AG04450 (cell line): ENCODE data around the gene C9. TPM values are rescaled to one million over a fixed set of nuclear protein-coding genes. Genes with fewer than 3 reads are reported as not detected.
A peak's percentile ranks its signal among the peaks of the same experiment; 100 is the strongest.

Experiments used
- CTCF ChIA-PET: fragments of 300-600, 350-600 bp; formaldehyde crosslinking; extraction: SDS; loops from one replicate; lab custom pipeline; 2022; ENCODE audit warnings: antibody characterized with exemption, inconsistent platforms; lab: Charles Lee
- POLR2A ChIA-PET: fragments of 350-600 bp; formaldehyde crosslinking; extraction: SDS; loops from one replicate; lab custom pipeline; 2021; ENCODE audit warnings: antibody characterized with exemption, inconsistent platforms; lab: Yijun Ruan, JAX
- DNase-seq: peaks from one replicate; pipeline ENCODE4 v3.0.0-alpha.2; 2011; ENCODE audit warnings: low read depth, low spot score
- H3K27ac ChIP-seq: one replicate; pipeline ENCODE4 v1.5.1; 2012; ENCODE audit warnings: low read depth, low read length, control low read depth
- H3K27me3 ChIP-seq: one replicate; pipeline ENCODE4 v1.6.0; 2012; ENCODE audit warnings: low read length; ENCODE audit not compliant: control insufficient read depth, insufficient read depth
- H3K4me3 ChIP-seq: 2 replicates; pipeline ENCODE4 v1.5.1; 2011; ENCODE audit warnings: mild to moderate bottlenecking, low read depth, low read length, control low read depth
- H3K9me3 ChIP-seq: 2 replicates; pipeline ENCODE4 v1.5.1; 2012; ENCODE audit warnings: low read length; ENCODE audit not compliant: control insufficient read depth, insufficient read depth
- polyA minus RNA-seq: library from RNA; depleted of rRNA, polyadenylated mRNA; stranded (reverse); fragments of >200 nt; gene quantifications from 2 replicates; pipeline ENCODE4 v1.2.3, GENCODE V29; 2011; rRNA and poly(A)+ RNA removed
- polyA plus RNA-seq: library from polyadenylated mRNA; depleted of rRNA; stranded (reverse); fragments of >200 nt; gene quantifications from 2 replicates; pipeline ENCODE4 v1.2.3, GENCODE V29; 2011; rRNA removed
- TF ChIP-seq, protein P1 (sequence below): IDR thresholded peaks from 2 replicates; pipeline ENCODE4 v1.5.1; 2011; ENCODE audit warnings: low read depth, low read length, control low read depth, inconsistent platforms

The C9 gene
- polyA plus RNA-seq (0.02 TPM in 1 of 2 replicates, not detected in the other), polyA minus RNA-seq (not detected in 2 replicates)

DNA sequence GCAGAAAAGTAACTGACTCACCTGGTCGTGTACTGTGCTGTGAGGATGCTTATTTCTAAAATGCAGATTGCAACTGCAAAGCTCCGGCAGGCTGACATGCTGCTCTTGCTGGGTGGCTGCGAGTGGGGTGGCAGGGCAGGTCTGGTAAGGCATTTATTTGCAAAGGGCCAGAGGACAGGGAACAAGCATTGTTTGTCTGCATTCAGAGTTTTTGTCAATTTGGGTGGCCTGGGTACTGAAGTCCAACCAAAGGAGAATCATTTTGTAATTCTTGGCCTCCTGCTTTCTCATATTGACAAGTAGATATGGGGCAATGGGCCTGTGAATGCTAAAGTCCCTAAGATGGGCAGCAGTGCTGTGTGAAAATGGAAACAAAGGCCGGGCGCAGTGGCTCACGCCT is at the start of gene C9:
TSS of gene C9 (minus strand) at position 129 of the 400 bp plus-strand sequence. CDS start at position 98, 31 bp downstream.
- Histone ChIP-seq H3K4me3 (no peak within 1 kb of the TSS), H3K27ac (no peak within 1 kb of the TSS), H3K27me3 (no peaks in the 10 kb centered on the region), H3K9me3 (no peaks in the 10 kb centered on the region)
- no peak for DNase-seq
- CTCF ChIA-PET, result no interaction called here
- POLR2A ChIA-PET, result no interaction called here
- TF ChIP-seq, protein P1, sequence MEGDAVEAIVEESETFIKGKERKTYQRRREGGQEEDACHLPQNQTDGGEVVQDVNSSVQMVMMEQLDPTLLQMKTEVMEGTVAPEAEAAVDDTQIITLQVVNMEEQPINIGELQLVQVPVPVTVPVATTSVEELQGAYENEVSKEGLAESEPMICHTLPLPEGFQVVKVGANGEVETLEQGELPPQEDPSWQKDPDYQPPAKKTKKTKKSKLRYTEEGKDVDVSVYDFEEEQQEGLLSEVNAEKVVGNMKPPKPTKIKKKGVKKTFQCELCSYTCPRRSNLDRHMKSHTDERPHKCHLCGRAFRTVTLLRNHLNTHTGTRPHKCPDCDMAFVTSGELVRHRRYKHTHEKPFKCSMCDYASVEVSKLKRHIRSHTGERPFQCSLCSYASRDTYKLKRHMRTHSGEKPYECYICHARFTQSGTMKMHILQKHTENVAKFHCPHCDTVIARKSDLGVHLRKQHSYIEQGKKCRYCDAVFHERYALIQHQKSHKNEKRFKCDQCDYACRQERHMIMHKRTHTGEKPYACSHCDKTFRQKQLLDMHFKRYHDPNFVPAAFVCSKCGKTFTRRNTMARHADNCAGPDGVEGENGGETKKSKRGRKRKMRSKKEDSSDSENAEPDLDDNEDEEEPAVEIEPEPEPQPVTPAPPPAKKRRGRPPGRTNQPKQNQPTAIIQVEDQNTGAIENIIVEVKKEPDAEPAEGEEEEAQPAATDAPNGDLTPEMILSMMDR, result no peak

DNA sequence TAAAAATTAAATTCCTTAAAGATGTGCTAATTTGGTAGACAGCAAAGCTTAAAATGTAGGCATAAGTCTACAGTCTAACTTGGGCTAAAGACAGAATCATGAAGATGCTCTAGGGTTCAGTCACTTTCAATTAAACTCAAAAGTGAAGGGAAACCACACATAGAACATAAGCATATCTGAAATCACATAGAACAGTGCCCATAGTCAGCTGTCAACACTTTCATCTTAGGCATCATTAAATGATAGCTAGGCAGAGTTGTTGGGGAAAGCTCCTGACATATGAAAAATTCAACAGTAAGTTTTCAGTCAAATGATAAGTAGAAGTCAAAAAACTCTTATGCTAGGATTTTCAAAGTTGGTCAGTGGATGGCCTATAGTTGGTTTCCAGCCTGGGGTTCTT is 49.5 kb upstream of the C9 start:
- no peaks in the 10 kb centered on the region for H3K9me3 ChIP-seq
- H3K27ac ChIP-seq, result no peak overlapping the region
- no peak for DNase-seq
- ChIA-PET POLR2A (interaction anchor here (0.6 to 5.1 kb wide), 3 partner anchors 11 to 1554 kb away, joined by 5 to 47 read pairs (median 5); partner anchors contain the start of gene DAB2), CTCF (interaction anchor here (0.5 to 4.0 kb wide), 5 partner anchors 10 to 133 kb away, joined by 3 to 22 read pairs (median 4); no protein-coding TSS in a partner anchor)
- H3K4me3 ChIP-seq, result no peak overlapping the region
- TF ChIP-seq, protein P1, result no peak
- H3K27me3 ChIP-seq, result no peaks in the 10 kb centered on the region

DNA sequence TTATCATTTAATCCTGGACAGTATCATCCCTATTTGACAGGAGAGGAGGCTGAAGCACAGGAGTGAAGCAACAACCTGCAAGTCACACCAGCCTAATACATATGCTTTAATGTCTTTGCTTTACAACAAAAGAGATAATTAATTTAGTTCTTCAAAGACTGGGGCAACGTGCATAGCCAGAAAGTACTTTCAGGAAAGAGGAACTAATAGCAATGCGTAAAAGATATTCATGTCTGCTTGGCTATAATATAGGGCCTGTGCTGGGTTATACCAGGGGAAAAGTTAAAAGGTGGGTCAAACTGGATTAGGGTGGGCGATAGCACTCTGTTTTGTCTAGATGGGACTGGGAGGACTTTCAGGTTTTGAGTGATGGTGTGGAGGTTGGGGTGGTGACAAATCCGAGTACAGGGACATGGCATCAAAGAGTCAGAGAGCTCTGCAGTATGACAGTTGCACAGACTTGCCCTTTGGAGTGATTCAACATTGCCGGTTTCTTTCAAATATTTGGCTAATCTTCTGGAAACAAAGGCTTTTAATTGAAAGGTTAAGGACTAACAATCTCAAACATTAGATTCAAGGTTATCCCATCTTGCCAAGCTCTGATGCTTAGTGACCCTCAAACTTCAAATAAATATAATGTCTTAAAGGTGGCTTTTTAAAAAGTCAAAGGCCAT is 48.6 kb upstream of the C9 start:
- no peak for DNase-seq
- POLR2A ChIA-PET, result interaction anchor here (1.0 to 5.1 kb wide), 3 partner anchors 11 to 107 kb away, joined by 5 to 47 read pairs (median 8); partner anchors contain the start of gene DAB2
- Histone ChIP-seq H3K27me3 (no peaks in the 10 kb centered on the region), H3K9me3 (no peaks in the 10 kb centered on the region), H3K4me3 (no peak overlapping the region), H3K27ac (no peak overlapping the region)
- TF ChIP-seq, protein P1, result no peak
- CTCF ChIA-PET, result interaction anchor here (1.0 to 4.0 kb wide), 3 partner anchors 36 to 134 kb away, joined by 4 to 22 read pairs (median 5); no protein-coding TSS in a partner anchor

DNA sequence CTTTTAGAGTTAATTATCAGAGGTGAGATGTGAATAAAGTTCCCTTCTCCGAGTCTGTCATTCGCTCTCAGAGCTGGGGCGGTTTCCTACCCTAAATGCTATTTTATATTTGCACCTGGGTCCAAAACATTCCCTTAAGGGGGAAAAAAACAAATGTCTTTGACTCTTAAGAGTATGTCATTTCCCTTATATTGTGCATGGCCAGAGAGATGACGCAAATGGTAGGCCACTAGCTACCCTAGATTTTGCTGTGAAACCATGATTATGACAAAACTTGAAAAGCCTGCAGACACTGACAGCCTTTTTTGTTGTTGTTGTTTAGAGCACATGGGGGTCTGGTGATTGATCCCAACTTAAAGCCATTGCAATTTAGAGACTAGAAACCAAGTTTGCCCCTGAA is 47.7 kb upstream of the C9 start:
- no peak overlapping the region for H3K4me3 ChIP-seq
- no peak for DNase-seq
- ChIA-PET CTCF (no interaction called here), POLR2A (interaction anchor here (1.0 to 5.1 kb wide), 3 partner anchors 12 to 108 kb away, joined by 8 to 47 read pairs (median 10); partner anchors contain the start of gene DAB2)
- H3K27ac ChIP-seq, result no peak overlapping the region
- TF ChIP-seq, protein P1, result no peak
- H3K9me3 ChIP-seq, result no peaks in the 10 kb centered on the region
- H3K27me3 ChIP-seq, result no peaks in the 10 kb centered on the region

DNA sequence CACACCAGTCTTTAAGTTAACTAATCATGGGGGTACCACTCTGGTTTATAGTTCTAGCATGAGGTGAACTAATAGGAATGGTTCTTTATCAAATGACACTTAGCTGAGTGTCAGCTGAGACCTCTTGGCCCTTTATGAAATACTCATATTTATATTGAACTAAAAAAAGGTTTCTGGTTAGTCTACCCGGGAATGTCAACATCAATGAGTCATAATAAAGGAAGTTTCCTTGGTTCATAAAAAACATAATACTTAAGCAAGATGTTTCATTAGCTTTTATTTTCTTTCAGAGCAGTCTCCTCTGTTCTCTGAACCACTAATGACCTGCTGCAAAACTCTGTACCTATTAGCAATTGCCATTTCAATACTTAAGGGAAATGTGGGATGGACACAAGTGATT is 46.8 kb upstream of the C9 start:
- ChIA-PET CTCF (interaction anchor here (0.6 to 1.4 kb wide), 5 partner anchors 14 to 168 kb away, joined by 3 to 6 read pairs (median 4); partner anchors contain the start of gene DAB2), POLR2A (interaction anchor here (0.8 to 1.7 kb wide), 4 partner anchors 10 to 16 kb away, joined by 3 to 22 read pairs (median 9); partner anchors contain the start of gene DAB2)
- TF ChIP-seq, protein P1, result no peak
- H3K27me3 ChIP-seq, result no peaks in the 10 kb centered on the region
- DNase-seq, result no peak
- H3K9me3 ChIP-seq, result no peaks in the 10 kb centered on the region
- peak overlapping the region; percentile 58 for H3K27ac ChIP-seq
- no peak overlapping the region for H3K4me3 ChIP-seq
